Epithelial cell of proximal tubule (primary cell): Measurements from ENCODE around the gene BRD3OS. TPM values are rescaled to one million over a fixed set of nuclear protein-coding genes. Genes with fewer than 3 reads are reported as not detected.

ENCODE experiments used
- DNase-seq: peaks from one replicate; pipeline ENCODE4 v3.0.0-alpha.2; 2011; ENCODE audit warnings: low read depth
- H3K4me3 ChIP-seq: 2 replicates; pipeline ENCODE4 v1.5.1; 2011; ENCODE audit warnings: low read depth, mild to moderate bottlenecking, low read length
- total RNA-seq: library from RNA; depleted of rRNA; stranded (reverse); fragments of >200 nt; gene quantifications from 2 replicates; pipeline ENCODE4 v1.2.3, GENCODE V29; 2015
- TF ChIP-seq, protein P1 (sequence below): conservative IDR thresholded peaks from 2 replicates; pipeline ENCODE4 v1.5.1; 2012; ENCODE audit warnings: low read depth, mild to moderate bottlenecking, low read length

Gene BRD3OS
- total RNA-seq, 1 donor from 2014 or later = 22.7 TPM

DNA sequence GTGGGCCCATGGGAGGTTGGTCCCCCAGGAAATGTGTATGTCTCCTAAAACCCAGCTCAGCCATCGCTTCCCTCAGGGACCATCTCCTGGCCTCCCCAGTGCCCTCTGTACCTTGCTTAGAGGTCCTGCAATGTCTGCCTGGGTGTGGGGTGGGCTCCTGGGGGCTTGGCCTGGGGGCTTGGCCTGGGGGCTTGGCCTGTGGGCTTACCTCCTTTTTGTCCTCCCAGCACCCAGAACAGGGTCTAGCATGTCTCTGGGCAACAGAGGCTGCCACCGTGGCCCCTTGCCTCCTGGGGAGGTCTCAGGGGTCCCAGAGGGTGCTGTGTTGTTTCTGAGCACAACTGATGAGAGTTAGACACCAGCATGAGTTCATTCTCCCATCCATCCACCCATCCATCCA, 22.5 kb upstream of the BRD3OS start:
- no peak overlapping the region for H3K4me3 ChIP-seq
- TF ChIP-seq, protein P1, sequence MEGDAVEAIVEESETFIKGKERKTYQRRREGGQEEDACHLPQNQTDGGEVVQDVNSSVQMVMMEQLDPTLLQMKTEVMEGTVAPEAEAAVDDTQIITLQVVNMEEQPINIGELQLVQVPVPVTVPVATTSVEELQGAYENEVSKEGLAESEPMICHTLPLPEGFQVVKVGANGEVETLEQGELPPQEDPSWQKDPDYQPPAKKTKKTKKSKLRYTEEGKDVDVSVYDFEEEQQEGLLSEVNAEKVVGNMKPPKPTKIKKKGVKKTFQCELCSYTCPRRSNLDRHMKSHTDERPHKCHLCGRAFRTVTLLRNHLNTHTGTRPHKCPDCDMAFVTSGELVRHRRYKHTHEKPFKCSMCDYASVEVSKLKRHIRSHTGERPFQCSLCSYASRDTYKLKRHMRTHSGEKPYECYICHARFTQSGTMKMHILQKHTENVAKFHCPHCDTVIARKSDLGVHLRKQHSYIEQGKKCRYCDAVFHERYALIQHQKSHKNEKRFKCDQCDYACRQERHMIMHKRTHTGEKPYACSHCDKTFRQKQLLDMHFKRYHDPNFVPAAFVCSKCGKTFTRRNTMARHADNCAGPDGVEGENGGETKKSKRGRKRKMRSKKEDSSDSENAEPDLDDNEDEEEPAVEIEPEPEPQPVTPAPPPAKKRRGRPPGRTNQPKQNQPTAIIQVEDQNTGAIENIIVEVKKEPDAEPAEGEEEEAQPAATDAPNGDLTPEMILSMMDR = no peak
- DNase-seq = no peak

DNA sequence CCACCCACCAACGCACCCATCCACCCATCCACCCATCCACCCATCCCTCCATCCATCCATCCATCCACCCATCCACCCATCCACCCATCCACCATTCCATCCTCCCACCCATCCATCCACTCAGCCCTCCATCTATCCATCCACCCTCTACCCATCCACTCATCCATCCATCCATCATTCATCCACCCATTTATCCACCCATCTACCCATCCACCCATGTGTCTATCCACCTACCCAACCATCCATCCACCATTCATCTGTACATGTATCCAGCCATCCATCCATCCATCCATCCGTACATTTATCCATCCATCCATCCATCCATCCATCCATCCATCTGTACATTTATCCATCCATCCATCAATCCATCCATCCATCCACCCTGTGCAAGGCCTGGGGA, 22.0 kb upstream of the BRD3OS start:
- TF ChIP-seq, protein P1 = no peak
- no peak for DNase-seq
- no peak overlapping the region for H3K4me3 ChIP-seq

- no peak overlapping the region for H3K4me3 ChIP-seq
- DNase-seq = no peak
- TF ChIP-seq, protein P1 = no peak
Measured at GRCh38 chr9:134004131-134004873, 21.0 kb upstream of the BRD3OS start.

DNA sequence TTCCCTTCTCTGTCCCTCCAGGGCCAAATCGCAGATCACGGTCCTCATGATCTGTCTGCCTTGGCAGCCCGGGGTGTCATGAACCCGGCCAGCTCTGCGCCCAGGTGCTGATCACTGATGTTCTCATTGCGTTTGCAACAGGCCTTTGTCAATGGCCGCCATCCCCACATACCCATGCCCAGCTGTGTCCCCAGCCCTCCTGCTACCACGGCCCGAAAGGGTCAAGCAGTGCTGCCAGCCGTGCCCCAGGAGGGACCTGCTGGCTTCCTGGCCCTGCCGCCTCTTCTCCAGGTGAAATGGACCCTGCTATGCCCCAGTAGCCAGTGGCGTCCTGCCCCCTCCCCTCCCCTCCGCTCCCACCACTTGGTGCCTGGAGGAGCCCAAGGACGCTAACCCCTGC, 20.4 kb upstream of the BRD3OS start:
- H3K4me3 ChIP-seq = no peak overlapping the region
- no peak for DNase-seq
- TF ChIP-seq, protein P1 = no peak

DNA sequence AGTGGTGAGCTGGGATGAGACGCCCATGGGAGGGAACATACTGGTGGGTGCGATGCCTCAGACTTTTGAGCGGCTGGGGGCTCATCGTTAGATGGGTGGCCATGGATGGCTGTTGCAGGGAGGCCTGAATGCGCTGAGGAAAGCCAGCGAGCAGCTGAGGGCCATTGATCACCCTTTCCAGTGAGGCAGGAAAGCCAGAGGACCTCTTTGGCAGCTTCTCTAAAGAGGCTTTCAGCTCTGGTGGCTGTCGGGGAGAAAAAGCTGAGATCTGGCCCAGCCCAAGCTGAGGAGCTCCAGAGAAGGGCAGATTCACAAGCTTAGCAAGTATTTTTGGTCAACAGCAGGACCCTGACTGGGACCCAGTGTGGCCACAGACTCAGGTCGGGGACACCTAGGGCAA, 19.9 kb upstream of the BRD3OS start:
- no peak overlapping the region for H3K4me3 ChIP-seq
- TF ChIP-seq, protein P1 = no peak
- no peak for DNase-seq

GRCh38 chr9:134007150-134007549, 18.1 kb upstream of the BRD3OS start:
- TF ChIP-seq, protein P1 = no peak

GRCh38 chr9:134007571-134007970, 17.7 kb upstream of the BRD3OS start:
- no peak overlapping the region for H3K4me3 ChIP-seq
- TF ChIP-seq, protein P1 = no peak
- no peak for DNase-seq

More at GRCh38 chr9:134007150-134007549, 18.1 kb upstream of the BRD3OS start:
- DNase-seq = no peak
- H3K4me3 ChIP-seq = no peak overlapping the region
